ENCODE data around the gene SNAP47.

The SNAP47 gene

DNA sequence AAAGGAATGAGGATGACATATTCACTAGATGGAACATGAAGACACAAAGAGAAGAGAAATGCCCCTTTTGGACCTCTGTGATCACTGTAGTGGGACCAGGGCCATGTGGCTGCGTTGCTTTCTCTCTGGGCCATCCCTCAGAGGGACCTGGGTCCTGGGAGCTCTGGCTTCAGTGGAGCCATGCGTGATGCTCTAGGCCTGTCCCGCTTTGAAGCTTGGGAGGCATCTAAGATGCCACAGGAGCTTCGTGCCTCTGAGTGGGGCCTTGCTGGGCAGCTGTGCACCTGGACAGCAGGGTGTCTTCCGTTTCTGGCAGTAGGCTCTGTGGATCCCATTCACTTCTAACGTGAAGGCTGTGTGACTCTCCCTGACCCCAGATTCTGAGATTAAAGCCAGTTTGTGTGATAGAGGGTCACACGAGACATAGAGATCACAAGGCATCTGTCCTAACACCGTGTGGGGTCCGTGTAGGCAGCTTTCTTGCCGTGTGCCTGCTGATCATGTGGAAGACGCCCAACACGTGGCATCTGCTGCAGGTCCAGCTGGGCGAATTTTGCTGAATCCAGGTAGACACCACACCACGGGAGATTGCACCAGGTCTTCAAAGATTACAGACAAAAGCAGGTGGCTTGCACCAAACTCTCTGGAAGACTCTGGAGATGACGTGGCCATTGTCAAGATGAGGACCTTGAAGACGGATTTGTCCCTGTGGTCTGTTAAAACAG is 63.0 kb downstream of the SNAP47 start:
- DNase-seq = no peak
- ChIA-PET CTCF (no interaction called here), POLR2A (no interaction called here)
- no peaks in the 10 kb centered on the region for H3K4me1 ChIP-seq (ENCODE audit: control extremely low read depth in 1 of 4, control insufficient read depth in 4 of 4, insufficient read depth in 4 of 4, low read length in 3 of 4)
- peaks cover 0 to 3% (median 0%) of the 10 kb centered on the region in 5 experiments for H3K27me3 ChIP-seq (replicated peaks in 2 of 5; ENCODE audit: control insufficient read depth in 4 of 5, insufficient read depth in 5 of 5, low read length in 4 of 5)
- H3K36me3 ChIP-seq (ENCODE audit: control insufficient read depth in 4 of 4, insufficient read depth in 4 of 4, low read length in 3 of 4) = no peaks in the 10 kb centered on the region
- no peak overlapping the region for H3K4me3 ChIP-seq (ENCODE audit: control insufficient read depth in 1 of 7, extremely low read depth in 1 of 7, insufficient read depth in 4 of 7, low read depth in 2 of 7, low read length in 6 of 7)
- no peaks in the 10 kb centered on the region for H3K9me3 ChIP-seq (ENCODE audit: control extremely low read depth in 1 of 5, control insufficient read depth in 4 of 5, insufficient read depth in 2 of 5, low read depth in 1 of 5, low read length in 4 of 5)
- 95% methylated on average over 16 of the region's 16 CpGs for WGBS (ENCODE audit: insufficient coverage)
- no peak overlapping the region for H3K27ac ChIP-seq (ENCODE audit: insufficient read depth in 1 of 2, low read depth in 1 of 2, low read length in 2 of 2, poor library complexity in 1 of 2, severe bottlenecking in 2 of 2)

DNA sequence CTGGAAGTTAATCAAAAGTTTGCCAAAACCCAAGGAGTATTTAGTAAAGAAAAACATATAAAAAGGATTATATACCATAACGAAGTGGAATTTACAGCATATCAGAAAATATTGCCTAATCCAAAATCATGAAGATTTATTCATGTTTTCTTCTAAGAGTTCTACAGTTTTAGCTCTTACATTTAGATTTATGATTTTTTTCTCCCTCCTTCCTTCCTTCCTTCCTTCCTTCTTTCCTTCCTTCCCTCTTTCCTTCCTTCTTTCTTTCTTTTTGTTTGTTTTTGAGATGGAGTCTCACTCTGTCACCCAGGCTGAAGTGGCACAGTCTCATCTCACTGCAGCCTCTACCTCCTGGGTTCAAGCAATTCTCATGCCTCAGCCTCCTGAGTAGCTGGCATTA is 64.5 kb downstream of the SNAP47 start:
- H3K36me3 ChIP-seq (ENCODE audit: control insufficient read depth in 4 of 4, insufficient read depth in 4 of 4, low read length in 3 of 4) = no peaks in the 10 kb centered on the region
- H3K4me1 ChIP-seq (ENCODE audit: control extremely low read depth in 1 of 4, control insufficient read depth in 4 of 4, insufficient read depth in 4 of 4, low read length in 3 of 4) = no peaks in the 10 kb centered on the region
- H3K27ac ChIP-seq (ENCODE audit: insufficient read depth in 1 of 2, low read depth in 1 of 2, low read length in 2 of 2, poor library complexity in 1 of 2, severe bottlenecking in 2 of 2) = no peak overlapping the region
- ChIA-PET POLR2A (no interaction called here), CTCF (no interaction called here)
- no peak for DNase-seq
- WGBS (ENCODE audit: insufficient coverage) = no CpG with 5 or more reads among the region's 1 CpG
- no peak overlapping the region for H3K4me3 ChIP-seq (ENCODE audit: control insufficient read depth in 1 of 7, extremely low read depth in 1 of 7, insufficient read depth in 4 of 7, low read depth in 2 of 7, low read length in 6 of 7)
- H3K27me3 ChIP-seq (replicated peaks in 2 of 5; ENCODE audit: control insufficient read depth in 4 of 5, insufficient read depth in 5 of 5, low read length in 4 of 5) = peaks cover 0 to 5% (median 0%) of the 10 kb centered on the region in 5 experiments
- H3K9me3 ChIP-seq (ENCODE audit: control extremely low read depth in 1 of 5, control insufficient read depth in 4 of 5, insufficient read depth in 2 of 5, low read depth in 1 of 5, low read length in 4 of 5) = peaks cover 0 to 3% (median 1%) of the 10 kb centered on the region in 5 experiments

DNA sequence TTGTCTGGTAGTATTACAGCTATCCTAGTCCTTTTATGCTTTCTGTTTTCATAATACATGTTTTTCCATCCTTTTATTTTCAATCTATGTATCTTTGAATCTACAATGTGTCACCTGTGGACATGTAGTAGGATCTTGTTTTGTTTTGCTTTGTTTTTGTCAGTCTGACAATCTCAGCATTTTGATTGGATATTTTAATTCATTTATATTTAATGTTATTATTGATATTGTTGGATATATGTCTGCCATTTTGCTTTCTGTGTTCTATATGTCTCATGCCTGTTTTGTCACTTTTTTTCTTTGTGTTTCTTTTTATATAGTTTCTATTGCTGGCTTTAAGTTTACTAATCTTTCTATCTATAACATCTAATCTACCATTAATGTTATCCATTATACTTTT is 68.7 kb downstream of the SNAP47 start:
- POLR2A ChIA-PET = no interaction called here
- peaks cover 0 to 1% (median 0%) of the 10 kb centered on the region in 5 experiments for H3K27me3 ChIP-seq (replicated peaks in 2 of 5; ENCODE audit: control insufficient read depth in 4 of 5, insufficient read depth in 5 of 5, low read length in 4 of 5)
- H3K27ac ChIP-seq (ENCODE audit: insufficient read depth in 1 of 2, low read depth in 1 of 2, low read length in 2 of 2, poor library complexity in 1 of 2, severe bottlenecking in 2 of 2) = no peak overlapping the region
- no peaks in the 10 kb centered on the region for H3K4me1 ChIP-seq (ENCODE audit: control extremely low read depth in 1 of 4, control insufficient read depth in 4 of 4, insufficient read depth in 4 of 4, low read length in 3 of 4)
- peaks cover 0 to 6% (median 2%) of the 10 kb centered on the region in 5 experiments for H3K9me3 ChIP-seq (ENCODE audit: control extremely low read depth in 1 of 5, control insufficient read depth in 4 of 5, insufficient read depth in 2 of 5, low read depth in 1 of 5, low read length in 4 of 5)
- H3K36me3 ChIP-seq (ENCODE audit: control insufficient read depth in 4 of 4, insufficient read depth in 4 of 4, low read length in 3 of 4) = no peaks in the 10 kb centered on the region
- no peak for DNase-seq
- no peak overlapping the region for H3K4me3 ChIP-seq (ENCODE audit: control insufficient read depth in 1 of 7, extremely low read depth in 1 of 7, insufficient read depth in 4 of 7, low read depth in 2 of 7, low read length in 6 of 7)
- CTCF ChIA-PET = no interaction called here

DNA sequence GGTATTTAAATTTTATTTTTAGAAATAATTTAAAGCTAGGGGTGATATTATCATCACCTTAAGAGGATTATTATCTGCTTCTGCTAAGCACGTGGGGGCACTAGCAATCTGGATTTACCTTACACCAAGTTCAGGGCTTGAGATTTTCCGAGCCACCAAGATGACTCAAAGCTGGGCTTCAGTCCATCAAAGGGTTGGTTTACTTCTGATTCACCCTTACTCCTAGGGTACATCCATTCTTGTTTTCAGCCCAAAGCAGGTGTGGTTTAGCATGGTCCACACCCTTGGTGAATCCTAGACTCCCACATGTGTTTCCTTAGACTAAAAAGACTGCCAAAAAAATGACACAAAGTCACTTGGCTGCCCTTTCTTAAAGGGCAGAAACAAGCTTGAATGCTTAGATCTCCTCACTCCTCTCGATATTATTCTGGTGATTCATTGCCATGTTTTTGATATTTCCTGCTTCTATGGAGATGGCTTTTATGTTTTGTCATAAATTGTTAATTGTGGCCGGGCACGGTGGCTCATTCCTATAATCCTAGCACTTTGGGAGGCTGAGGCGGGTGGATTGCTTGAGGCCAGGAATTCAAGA is 70.5 kb downstream of the SNAP47 start:
- WGBS (ENCODE audit: insufficient coverage) = 85% methylated on average over 2 of the region's 6 CpGs
- no peak for DNase-seq
- no peak overlapping the region for H3K27ac ChIP-seq (ENCODE audit: insufficient read depth in 1 of 2, low read depth in 1 of 2, low read length in 2 of 2, poor library complexity in 1 of 2, severe bottlenecking in 2 of 2)
- no peaks in the 10 kb centered on the region for H3K36me3 ChIP-seq (ENCODE audit: control insufficient read depth in 4 of 4, insufficient read depth in 4 of 4, low read length in 3 of 4)
- H3K4me1 ChIP-seq (ENCODE audit: control extremely low read depth in 1 of 4, control insufficient read depth in 4 of 4, insufficient read depth in 4 of 4, low read length in 3 of 4) = no peaks in the 10 kb centered on the region
- ChIA-PET POLR2A (no interaction called here), CTCF (no interaction called here)
- H3K4me3 ChIP-seq (ENCODE audit: control insufficient read depth in 1 of 7, extremely low read depth in 1 of 7, insufficient read depth in 4 of 7, low read depth in 2 of 7, low read length in 6 of 7) = no peak overlapping the region
- H3K27me3 ChIP-seq (replicated peaks in 2 of 5; ENCODE audit: control insufficient read depth in 4 of 5, insufficient read depth in 5 of 5, low read length in 4 of 5) = peaks cover 0 to 1% (median 0%) of the 10 kb centered on the region in 5 experiments
- H3K9me3 ChIP-seq (ENCODE audit: control extremely low read depth in 1 of 5, control insufficient read depth in 4 of 5, insufficient read depth in 2 of 5, low read depth in 1 of 5, low read length in 4 of 5) = peaks cover 0 to 6% (median 2%) of the 10 kb centered on the region in 5 experiments

DNA sequence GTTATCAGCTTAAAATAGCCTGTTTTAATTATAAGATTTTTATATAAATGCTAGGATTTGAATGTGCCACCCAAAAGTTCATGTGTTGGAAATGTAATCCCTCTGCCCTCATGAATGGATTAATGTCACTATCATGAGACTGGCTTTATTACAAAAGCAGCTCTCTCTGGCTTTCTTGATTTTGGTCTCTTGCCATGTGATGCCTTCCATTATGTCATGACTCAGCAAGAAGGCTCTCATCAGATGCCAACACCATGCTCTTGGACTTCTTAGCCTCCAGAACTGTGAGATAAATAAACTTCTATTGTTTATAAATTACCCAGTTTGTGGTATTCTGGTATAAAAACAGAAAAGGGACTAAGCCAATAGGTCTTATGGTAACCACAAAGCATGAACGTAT is 73.3 kb downstream of the SNAP47 start:
- H3K27ac ChIP-seq (ENCODE audit: insufficient read depth in 1 of 2, low read depth in 1 of 2, low read length in 2 of 2, poor library complexity in 1 of 2, severe bottlenecking in 2 of 2) = no peak overlapping the region
- DNase-seq = no peak
- H3K9me3 ChIP-seq (ENCODE audit: control extremely low read depth in 1 of 5, control insufficient read depth in 4 of 5, insufficient read depth in 2 of 5, low read depth in 1 of 5, low read length in 4 of 5) = peaks cover 2 to 11% (median 5%) of the 10 kb centered on the region in 5 experiments
- ChIA-PET POLR2A (no interaction called here), CTCF (no interaction called here)
- WGBS (ENCODE audit: insufficient coverage) = no CpG with 5 or more reads among the region's 1 CpG
- H3K4me1 ChIP-seq (ENCODE audit: control extremely low read depth in 1 of 4, control insufficient read depth in 4 of 4, insufficient read depth in 4 of 4, low read length in 3 of 4) = no peaks in the 10 kb centered on the region
- no peak overlapping the region for H3K4me3 ChIP-seq (ENCODE audit: control insufficient read depth in 1 of 7, extremely low read depth in 1 of 7, insufficient read depth in 4 of 7, low read depth in 2 of 7, low read length in 6 of 7)
- no peaks in the 10 kb centered on the region for H3K36me3 ChIP-seq (ENCODE audit: control insufficient read depth in 4 of 4, insufficient read depth in 4 of 4, low read length in 3 of 4)
- peaks cover 0 to 1% (median 0%) of the 10 kb centered on the region in 5 experiments for H3K27me3 ChIP-seq (replicated peaks in 2 of 5; ENCODE audit: control insufficient read depth in 4 of 5, insufficient read depth in 5 of 5, low read length in 4 of 5)

DNA sequence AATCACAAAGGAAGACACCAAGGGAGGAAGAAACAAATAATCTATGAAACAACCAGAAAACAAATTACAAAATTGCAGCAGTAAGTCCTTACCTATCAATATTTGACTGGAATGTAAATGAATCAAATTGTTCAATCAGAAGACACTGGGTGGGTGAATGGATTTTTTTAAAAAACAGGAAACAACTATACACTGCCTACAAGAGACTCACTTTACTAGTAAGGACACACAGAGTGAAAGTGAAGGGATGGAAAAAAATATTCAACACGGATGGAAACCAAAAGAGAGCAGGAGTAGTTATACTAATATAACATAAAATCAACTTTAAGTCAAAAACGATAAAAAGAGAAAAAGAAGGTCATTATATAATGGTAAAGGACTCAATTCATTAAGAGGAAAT is 73.8 kb downstream of the SNAP47 start:
- peaks cover under 1 to 15% (median 9%) of the 10 kb centered on the region in 5 experiments for H3K9me3 ChIP-seq (ENCODE audit: control extremely low read depth in 1 of 5, control insufficient read depth in 4 of 5, insufficient read depth in 2 of 5, low read depth in 1 of 5, low read length in 4 of 5)
- no peaks in the 10 kb centered on the region for H3K4me1 ChIP-seq (ENCODE audit: control extremely low read depth in 1 of 4, control insufficient read depth in 4 of 4, insufficient read depth in 4 of 4, low read length in 3 of 4)
- CTCF ChIA-PET = no interaction called here
- POLR2A ChIA-PET = no interaction called here
- no peak for DNase-seq
- no CpG with 5 or more reads among the region's 2 CpGs for WGBS (ENCODE audit: insufficient coverage)
- H3K4me3 ChIP-seq (ENCODE audit: control insufficient read depth in 1 of 7, extremely low read depth in 1 of 7, insufficient read depth in 4 of 7, low read depth in 2 of 7, low read length in 6 of 7) = no peak overlapping the region
- H3K27ac ChIP-seq (ENCODE audit: insufficient read depth in 1 of 2, low read depth in 1 of 2, low read length in 2 of 2, poor library complexity in 1 of 2, severe bottlenecking in 2 of 2) = no peak overlapping the region
- H3K27me3 ChIP-seq (replicated peaks in 2 of 5; ENCODE audit: control insufficient read depth in 4 of 5, insufficient read depth in 5 of 5, low read length in 4 of 5) = peaks cover 0 to 1% (median 0%) of the 10 kb centered on the region in 5 experiments
- H3K36me3 ChIP-seq (ENCODE audit: control insufficient read depth in 4 of 4, insufficient read depth in 4 of 4, low read length in 3 of 4) = no peaks in the 10 kb centered on the region

DNA sequence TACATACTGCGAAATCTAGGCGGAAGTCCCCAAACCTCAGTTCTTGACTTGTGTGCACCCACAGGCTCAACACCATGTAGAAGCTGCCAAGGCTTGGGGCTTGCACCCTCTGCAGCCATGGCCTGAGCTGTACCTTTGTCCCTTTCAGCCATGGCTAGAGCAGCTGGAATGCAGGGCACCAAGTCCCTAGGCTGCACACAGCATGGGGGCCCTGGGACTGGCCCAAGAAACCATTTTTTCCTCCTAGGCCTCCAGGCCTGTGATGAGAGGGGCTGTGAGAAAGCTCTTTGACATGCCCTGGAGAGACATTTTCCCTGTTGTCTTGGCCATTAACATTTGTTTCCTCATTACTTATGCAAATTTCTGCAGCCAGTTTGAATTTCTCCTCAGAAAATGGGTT is 78.7 kb downstream of the SNAP47 start:
- no peak overlapping the region for H3K27ac ChIP-seq (ENCODE audit: insufficient read depth in 1 of 2, low read depth in 1 of 2, low read length in 2 of 2, poor library complexity in 1 of 2, severe bottlenecking in 2 of 2)
- ChIA-PET POLR2A (no interaction called here), CTCF (no interaction called here)
- no peaks in the 10 kb centered on the region for H3K4me1 ChIP-seq (ENCODE audit: control extremely low read depth in 1 of 4, control insufficient read depth in 4 of 4, insufficient read depth in 4 of 4, low read length in 3 of 4)
- no peaks in the 10 kb centered on the region for H3K27me3 ChIP-seq (replicated peaks in 2 of 5; ENCODE audit: control insufficient read depth in 4 of 5, insufficient read depth in 5 of 5, low read length in 4 of 5)
- peaks cover 0 to 13% (median 12%) of the 10 kb centered on the region in 5 experiments for H3K9me3 ChIP-seq (ENCODE audit: control extremely low read depth in 1 of 5, control insufficient read depth in 4 of 5, insufficient read depth in 2 of 5, low read depth in 1 of 5, low read length in 4 of 5)
- no peak overlapping the region for H3K4me3 ChIP-seq (ENCODE audit: control insufficient read depth in 1 of 7, extremely low read depth in 1 of 7, insufficient read depth in 4 of 7, low read depth in 2 of 7, low read length in 6 of 7)
- H3K36me3 ChIP-seq (ENCODE audit: control insufficient read depth in 4 of 4, insufficient read depth in 4 of 4, low read length in 3 of 4) = no peaks in the 10 kb centered on the region
- no peak for DNase-seq
- 100% methylated on average over 2 of the region's 2 CpGs for WGBS (ENCODE audit: insufficient coverage)
